ENCODE measurements around the gene MTMR1.

The MTMR1 gene

DNA sequence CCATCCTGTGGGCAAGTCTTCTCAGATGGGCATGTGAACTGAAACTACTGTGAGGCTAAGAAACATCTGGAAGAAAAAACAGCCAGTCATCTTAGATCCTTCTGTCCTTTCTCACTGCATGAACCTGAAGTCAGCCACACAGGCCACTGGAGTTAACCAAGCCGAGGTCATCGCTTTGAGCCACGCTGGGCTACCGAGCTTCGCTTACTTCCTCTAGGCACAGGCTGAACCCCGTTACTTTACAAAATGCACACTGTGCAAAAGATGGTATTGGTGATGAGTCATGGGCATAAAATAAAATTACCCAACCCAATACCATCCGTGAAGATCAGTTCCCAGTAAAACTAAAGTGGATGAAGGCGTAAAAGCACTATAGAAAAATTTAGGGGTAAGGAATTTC lies 86.2 kb downstream of the MTMR1 start:
- TF ChIP-seq, protein P1, sequence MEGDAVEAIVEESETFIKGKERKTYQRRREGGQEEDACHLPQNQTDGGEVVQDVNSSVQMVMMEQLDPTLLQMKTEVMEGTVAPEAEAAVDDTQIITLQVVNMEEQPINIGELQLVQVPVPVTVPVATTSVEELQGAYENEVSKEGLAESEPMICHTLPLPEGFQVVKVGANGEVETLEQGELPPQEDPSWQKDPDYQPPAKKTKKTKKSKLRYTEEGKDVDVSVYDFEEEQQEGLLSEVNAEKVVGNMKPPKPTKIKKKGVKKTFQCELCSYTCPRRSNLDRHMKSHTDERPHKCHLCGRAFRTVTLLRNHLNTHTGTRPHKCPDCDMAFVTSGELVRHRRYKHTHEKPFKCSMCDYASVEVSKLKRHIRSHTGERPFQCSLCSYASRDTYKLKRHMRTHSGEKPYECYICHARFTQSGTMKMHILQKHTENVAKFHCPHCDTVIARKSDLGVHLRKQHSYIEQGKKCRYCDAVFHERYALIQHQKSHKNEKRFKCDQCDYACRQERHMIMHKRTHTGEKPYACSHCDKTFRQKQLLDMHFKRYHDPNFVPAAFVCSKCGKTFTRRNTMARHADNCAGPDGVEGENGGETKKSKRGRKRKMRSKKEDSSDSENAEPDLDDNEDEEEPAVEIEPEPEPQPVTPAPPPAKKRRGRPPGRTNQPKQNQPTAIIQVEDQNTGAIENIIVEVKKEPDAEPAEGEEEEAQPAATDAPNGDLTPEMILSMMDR (IDR thresholded peaks at IDR 0.05), result no peak

DNA sequence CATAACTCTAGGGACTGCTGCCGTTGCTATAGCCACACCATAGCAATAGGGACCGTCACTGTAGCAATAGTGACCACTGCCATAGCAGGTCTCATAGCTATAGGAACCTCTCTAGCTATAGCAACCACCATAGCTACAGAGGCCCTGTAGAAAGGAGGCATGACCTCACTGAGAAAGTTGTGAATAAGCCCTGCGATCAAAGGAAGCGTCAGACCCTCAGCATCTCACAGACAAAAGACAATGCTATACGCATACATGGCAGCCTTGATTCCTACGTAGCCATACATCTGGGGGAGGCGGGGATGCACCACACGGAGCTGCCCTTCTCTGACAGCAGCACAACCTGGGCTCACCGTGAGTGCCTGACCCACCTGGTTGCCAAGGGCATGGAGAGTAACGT lies 88.5 kb downstream of the MTMR1 start:
- no peaks in the 10 kb centered on the region for H3K4me1 ChIP-seq
- no peak overlapping the region for H3K27ac ChIP-seq
- intact Hi-C loops (cut with DNase I; ENCODE audit: low total_unique reads), result no loop called here
- H3K36me3 ChIP-seq, result no peaks in the 10 kb centered on the region
- TF ChIP-seq, protein P1 (IDR thresholded peaks at IDR 0.05), result no peak
- DNase-seq, result no peak
- H3K27me3 ChIP-seq, result no peaks in the 10 kb centered on the region
- no peak overlapping the region for H3K4me3 ChIP-seq
- H3K9me3 ChIP-seq, result no peaks in the 10 kb centered on the region

More for the DNA sequence above, 86.2 kb downstream of the MTMR1 start:
- Histone ChIP-seq H3K36me3 (peaks cover 0 to 12% (median 0%) of the 10 kb centered on the region in 3 donors), H3K27ac (no peak overlapping the region), H3K27me3 (no peaks in the 10 kb centered on the region), H3K4me3 (no peak overlapping the region), H3K4me1 (no peaks in the 10 kb centered on the region), H3K9me3 (no peaks in the 10 kb centered on the region)
- DNase-seq, result no peak
- intact Hi-C loops (cut with DNase I; ENCODE audit: low total_unique reads), result loop anchor here (10.0 kb wide), 1 partner anchor 215 kb away; no protein-coding TSS in a partner anchor

DNA sequence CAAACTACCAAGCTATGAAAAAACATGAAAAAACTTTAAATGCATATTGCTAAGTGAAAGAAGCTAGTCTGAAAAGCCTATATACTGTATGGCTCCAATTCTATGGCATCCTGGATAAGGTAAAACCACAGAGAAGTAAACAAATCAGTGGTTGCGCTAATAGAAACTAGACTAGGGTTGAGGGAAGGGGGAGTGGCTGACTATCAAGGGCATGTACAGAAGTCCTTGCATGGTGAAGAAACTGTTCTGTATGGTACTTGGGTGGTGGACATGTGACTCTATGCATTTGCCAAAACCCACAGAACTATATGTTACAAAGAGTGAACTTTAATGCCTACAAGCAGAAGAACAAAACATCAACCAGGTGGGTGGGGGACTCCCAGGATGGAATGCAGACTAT lies 96.8 kb downstream of the MTMR1 start:
- Histone ChIP-seq H3K27me3 (no peaks in the 10 kb centered on the region), H3K36me3 (peaks cover 0 to 21% (median 11%) of the 10 kb centered on the region in 3 donors), H3K4me3 (no peak overlapping the region), H3K27ac (no peak overlapping the region), H3K9me3 (no peaks in the 10 kb centered on the region), H3K4me1 (no peaks in the 10 kb centered on the region)
- no peak for DNase-seq
- intact Hi-C loops (cut with DNase I; ENCODE audit: low total_unique reads), result no loop called here
- TF ChIP-seq, protein P1 (IDR thresholded peaks at IDR 0.05), result no peak

DNA sequence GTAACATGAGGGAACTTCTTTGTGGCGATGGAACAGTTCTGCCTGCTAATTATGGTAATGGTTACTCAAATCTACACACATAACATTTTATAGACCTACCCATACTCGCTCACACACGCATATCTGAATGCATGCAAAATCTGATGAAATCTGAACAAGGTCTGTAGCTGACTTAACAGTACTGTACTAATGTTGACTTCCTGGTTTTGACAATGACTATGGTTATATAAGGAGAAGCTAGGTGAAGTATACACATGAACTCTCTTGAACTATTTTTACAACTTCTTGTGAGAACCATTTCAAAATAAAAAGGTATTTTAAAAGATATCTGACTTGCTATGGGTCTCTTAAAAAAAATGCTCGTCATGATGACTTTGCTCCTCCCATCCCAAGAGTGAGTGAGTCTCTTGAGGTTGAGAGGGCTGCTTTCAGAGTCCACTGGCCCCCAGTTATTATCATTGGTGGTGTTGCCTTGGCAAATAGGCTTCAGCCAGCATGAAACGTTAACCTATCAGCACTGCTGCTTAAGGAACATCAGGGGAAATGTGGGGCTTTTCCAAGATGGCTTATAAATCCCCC lies 99.8 kb downstream of the MTMR1 start:
- H3K9me3 ChIP-seq, result no peaks in the 10 kb centered on the region
- TF ChIP-seq, protein P1 (IDR thresholded peaks at IDR 0.05), result no peak
- DNase-seq, result no peak
- no peaks in the 10 kb centered on the region for H3K27me3 ChIP-seq
- intact Hi-C loops (cut with DNase I; ENCODE audit: low total_unique reads), result no loop called here
- no peaks in the 10 kb centered on the region for H3K4me1 ChIP-seq
- no peak overlapping the region for H3K27ac ChIP-seq
- H3K4me3 ChIP-seq, result no peak overlapping the region
- H3K36me3 ChIP-seq, result peaks cover 0 to 21% (median 11%) of the 10 kb centered on the region in 3 donors

DNA sequence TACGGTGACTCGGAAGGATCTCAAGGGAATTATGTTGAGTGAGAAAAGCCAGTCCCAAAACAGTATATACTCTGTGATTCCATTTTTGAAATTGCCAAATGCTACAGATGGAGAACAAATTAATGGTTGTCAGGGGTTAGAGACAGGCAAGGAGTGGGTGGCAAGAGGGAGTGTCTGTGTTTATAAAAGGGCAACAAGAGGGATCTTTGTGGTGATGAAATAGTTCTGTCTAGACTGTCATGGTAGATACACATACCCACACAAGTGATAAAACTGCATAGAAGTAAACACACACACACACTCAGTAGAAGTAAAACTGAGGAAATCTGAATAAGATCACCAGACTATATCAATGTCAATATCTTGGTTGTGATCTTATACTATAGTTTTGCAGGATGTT lies 112.5 kb downstream of the MTMR1 start:
- Histone ChIP-seq H3K36me3 (peaks cover 0 to 5% (median 0%) of the 10 kb centered on the region in 3 donors), H3K27ac (no peak overlapping the region), H3K4me3 (no peak overlapping the region), H3K4me1 (no peaks in the 10 kb centered on the region), H3K9me3 (no peaks in the 10 kb centered on the region), H3K27me3 (no peaks in the 10 kb centered on the region)
- TF ChIP-seq, protein P1 (IDR thresholded peaks at IDR 0.05), result no peak
- no peak for DNase-seq
- intact Hi-C loops (cut with DNase I; ENCODE audit: low total_unique reads), result no loop called here

DNA sequence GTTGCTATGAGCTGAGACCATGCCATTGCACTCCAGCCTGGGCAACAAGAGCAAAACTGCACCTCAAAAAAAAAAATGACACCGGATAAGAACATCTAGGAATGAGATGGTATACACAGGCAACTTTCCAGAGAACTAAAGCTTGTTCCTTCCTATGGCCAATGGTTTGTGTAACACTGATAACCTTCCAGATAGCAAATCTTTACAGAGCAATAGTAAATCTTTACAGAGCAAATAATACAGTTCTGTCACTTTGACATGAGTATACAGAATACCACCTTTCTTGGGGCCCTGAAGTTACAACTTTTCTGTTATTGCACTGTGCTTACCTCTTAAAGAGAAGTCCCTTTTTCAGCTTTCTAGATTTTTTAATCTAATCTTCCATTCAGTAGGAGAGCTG lies 113.6 kb downstream of the MTMR1 start:
- H3K27ac ChIP-seq, result no peak overlapping the region
- intact Hi-C loops (cut with DNase I; ENCODE audit: low total_unique reads), result no loop called here

More for the DNA sequence above, 113.6 kb downstream of the MTMR1 start:
- TF ChIP-seq, protein P1 (IDR thresholded peaks at IDR 0.05), result no peak
- H3K9me3 ChIP-seq, result no peaks in the 10 kb centered on the region
- no peaks in the 10 kb centered on the region for H3K27me3 ChIP-seq
- H3K4me3 ChIP-seq, result no peak overlapping the region
- DNase-seq, result no peak
- H3K36me3 ChIP-seq, result peaks cover 0 to 5% (median 0%) of the 10 kb centered on the region in 3 donors
- H3K4me1 ChIP-seq, result no peaks in the 10 kb centered on the region

Data from tibial artery (tissue), 4 donors.